Spinal cord (tissue), 10 donors: ENCODE measurements around the gene TFIP11. TPM values are rescaled to one million over a fixed set of nuclear protein-coding genes. Genes with fewer than 3 reads are reported as not detected.
"Not testable (repeated sequence)": the region's sequence is repeated elsewhere in the genome, so short reads cannot be mapped to it uniquely, and the experiment has no call there.

Experiments used
- DNase-seq, 6 donors: peaks; one replicate each; pipeline versions ENCODE4 v3.0.0 to v3.0.0-alpha.2; 2013 to 2015; ENCODE audit warnings: low spot score in 6 of 6, low read depth in 4 of 6
- H3K27ac ChIP-seq: one replicate; pipeline ENCODE4 v1.5.1; 2013; ENCODE audit warnings: low read depth, low read length, control low read depth
- H3K27me3 ChIP-seq: one replicate; pipeline ENCODE4 v1.6.1; 2013; ENCODE audit warnings: low read length; ENCODE audit not compliant: control insufficient read depth, insufficient read depth
- H3K36me3 ChIP-seq: one replicate; pipeline ENCODE4 v1.6.1; 2013; ENCODE audit warnings: low read length; ENCODE audit not compliant: control insufficient read depth, insufficient read depth
- H3K4me1 ChIP-seq: one replicate; pipeline ENCODE4 v1.6.1; 2013; ENCODE audit warnings: low read length; ENCODE audit not compliant: control insufficient read depth, insufficient read depth
- H3K4me3 ChIP-seq: one replicate; pipeline ENCODE4 v1.5.1; 2013; ENCODE audit warnings: low read depth, low read length, control low read depth
- H3K9me3 ChIP-seq: one replicate; pipeline ENCODE4 v1.6.1; 2013; ENCODE audit warnings: low read length; ENCODE audit not compliant: control insufficient read depth, insufficient read depth
- WGBS: methylation state at CpG from one replicate; pipeline ENCODE4 v1.1.5; 2013; ENCODE audit warnings: missing lambda C conversion rate; ENCODE audit not compliant: insufficient coverage; 5-methylcytosine and 5-hydroxymethylcytosine counted together
- polyA plus RNA-seq, 2 donors: library from polyadenylated mRNA; unstranded; fragments of 120-200 nt; gene quantifications; one replicate each; pipeline ENCODE4 v1.2.1, GENCODE V29; 2013; ENCODE audit not compliant: insufficient read length in 2 of 2
- total RNA-seq, 2 donors: library from RNA; depleted of rRNA in 1 of 2; stranded (reverse); fragments of 120-200 nt in 1 of 2; fragments of >200 nt in 1 of 2; gene quantifications; one replicate each; pipeline versions ENCODE4 v1.2.3 to v1.2.4, GENCODE V29; 2013 to 2014
- donor health status: healthy.

TFIP11 gene
- total and polyA plus RNA-seq, 4 donors = 24.5 to 44.4 (median 34.5) TPM

GRCh38 chr22:26534171-26534855 lies 22.0 kb upstream of the TFIP11 start:
- Histone ChIP-seq H3K27me3 (no peaks in the 10 kb centered on the region), H3K4me1 (no peaks in the 10 kb centered on the region), H3K27ac (no peak overlapping the region), H3K9me3 (no peaks in the 10 kb centered on the region), H3K4me3 (no peak overlapping the region), H3K36me3 (peaks cover 27% of the 10 kb centered on the region)
- WGBS = 85% methylated on average over 4 of the region's 7 CpGs
- no peak for DNase-seq

- H3K4me1 ChIP-seq = no peaks in the 10 kb centered on the region
- WGBS = no CpG with 5 or more reads among the region's 2 CpGs
- no peak overlapping the region for H3K27ac ChIP-seq
- no peaks in the 10 kb centered on the region for H3K9me3 ChIP-seq
- no peak overlapping the region for H3K4me3 ChIP-seq
- H3K27me3 ChIP-seq = no peaks in the 10 kb centered on the region
- DNase-seq = no peak
- peaks cover 24% of the 10 kb centered on the region for H3K36me3 ChIP-seq
Measured at GRCh38 chr22:26529345-26529744, 17.1 kb upstream of the TFIP11 start.

GRCh38 chr22:26528518-26528917 lies 16.2 kb upstream of the TFIP11 start:
- H3K4me1 ChIP-seq, H3K9me3 ChIP-seq, H3K27ac ChIP-seq, DNase-seq, H3K4me3 ChIP-seq, H3K27me3 ChIP-seq: not testable (repeated sequence)
- 70% methylated on average over 5 of the region's 9 CpGs for WGBS
- H3K36me3 ChIP-seq = peaks cover 23% of the 10 kb centered on the region

GRCh38 chr22:26527574-26528465 lies 15.5 kb upstream of the TFIP11 start:
- Histone ChIP-seq H3K27me3 (no peaks in the 10 kb centered on the region), H3K9me3 (no peaks in the 10 kb centered on the region), H3K4me3 (no peak overlapping the region), H3K4me1 (no peaks in the 10 kb centered on the region), H3K27ac (no peak overlapping the region), H3K36me3 (peaks cover 23% of the 10 kb centered on the region)
- no peak for DNase-seq
- WGBS = 81% methylated on average over 11 of the region's 15 CpGs

- no peak for DNase-seq
- WGBS = no CpG with 5 or more reads among the region's 3 CpGs
- H3K36me3 ChIP-seq = peaks cover 21% of the 10 kb centered on the region
- no peaks in the 10 kb centered on the region for H3K9me3 ChIP-seq
- no peak overlapping the region for H3K27ac ChIP-seq
- no peak overlapping the region for H3K4me3 ChIP-seq
- H3K4me1 ChIP-seq = no peaks in the 10 kb centered on the region
- H3K27me3 ChIP-seq = no peaks in the 10 kb centered on the region
Measured at GRCh38 chr22:26527167-26527566, 14.9 kb upstream of the TFIP11 start.

- no peaks in the 10 kb centered on the region for H3K27me3 ChIP-seq
- no CpG with 5 or more reads among the region's 7 CpGs for WGBS
- peak in 1 of 6 donors; percentile 41 for DNase-seq
- H3K36me3 ChIP-seq = peaks cover 15% of the 10 kb centered on the region
- H3K4me3 ChIP-seq = no peak overlapping the region
- H3K27ac ChIP-seq = no peak overlapping the region
- no peaks in the 10 kb centered on the region for H3K4me1 ChIP-seq
- no peaks in the 10 kb centered on the region for H3K9me3 ChIP-seq
Measured at GRCh38 chr22:26525946-26526564, 13.8 kb upstream of the TFIP11 start.

GRCh38 chr22:26524870-26525269 lies 12.6 kb upstream of the TFIP11 start:
- no peaks in the 10 kb centered on the region for H3K9me3 ChIP-seq
- 80% methylated on average over 4 of the region's 4 CpGs for WGBS
- H3K4me1 ChIP-seq = no peaks in the 10 kb centered on the region
- no peak for DNase-seq
- no peak overlapping the region for H3K4me3 ChIP-seq
- no peak overlapping the region for H3K27ac ChIP-seq
- H3K36me3 ChIP-seq = peaks cover 9% of the 10 kb centered on the region
- H3K27me3 ChIP-seq = no peaks in the 10 kb centered on the region

GRCh38 chr22:26522592-26522991 lies 10.3 kb upstream of the TFIP11 start:
- no peaks in the 10 kb centered on the region for H3K9me3 ChIP-seq
- H3K4me1 ChIP-seq = no peaks in the 10 kb centered on the region
- 100% methylated on average over 2 of the region's 4 CpGs for WGBS
- H3K27me3 ChIP-seq = no peaks in the 10 kb centered on the region
- H3K4me3 ChIP-seq = no peak overlapping the region
- H3K27ac ChIP-seq = no peak overlapping the region
- no peak for DNase-seq
- H3K36me3 ChIP-seq = peaks cover 5% of the 10 kb centered on the region

GRCh38 chr22:26522012-26522411 lies 9.7 kb upstream of the TFIP11 start:
- H3K4me3 ChIP-seq = no peak overlapping the region
- DNase-seq = no peak
- no peaks in the 10 kb centered on the region for H3K4me1 ChIP-seq
- no peak overlapping the region for H3K27ac ChIP-seq
- no CpG with 5 or more reads among the region's 2 CpGs for WGBS
- H3K36me3 ChIP-seq = peaks cover 4% of the 10 kb centered on the region
- H3K9me3 ChIP-seq = no peaks in the 10 kb centered on the region
- no peaks in the 10 kb centered on the region for H3K27me3 ChIP-seq
